Measurements from ENCODE around the gene NDUFS7.

The NDUFS7 gene

GRCh38 chr19:1385816-1386215 lies 2.1 kb downstream of the NDUFS7 start:
- DNase-seq (ENCODE audit: low read depth): no peak

GRCh38 chr19:1386945-1387683 lies 3.4 kb downstream of the NDUFS7 start:
- no peak for DNase-seq (ENCODE audit: low read depth)

- no peak for DNase-seq (ENCODE audit: low read depth)
Measured at GRCh38 chr19:1387684-1388636, 4.3 kb downstream of the NDUFS7 start.

GRCh38 chr19:1388637-1389026 lies 4.9 kb downstream of the NDUFS7 start:
- DNase-seq (ENCODE audit: low read depth): no peak

GRCh38 chr19:1389033-1389940 lies 5.6 kb downstream of the NDUFS7 start:
- DNase-seq (ENCODE audit: low read depth): no peak

- no peak for DNase-seq (ENCODE audit: low read depth)
Measured at GRCh38 chr19:1390890-1391423, 7.2 kb downstream of the NDUFS7 start.

GRCh38 chr19:1392407-1392806 lies 8.7 kb downstream of the NDUFS7 start:
- DNase-seq (ENCODE audit: low read depth): no peak

- DNase-seq (ENCODE audit: low read depth): no peak
Measured at GRCh38 chr19:1392939-1393530, 9.3 kb downstream of the NDUFS7 start.

- DNase-seq (ENCODE audit: low read depth): no peak
Measured at GRCh38 chr19:1393841-1394240, 10.1 kb downstream of the NDUFS7 start.

- DNase-seq (ENCODE audit: low read depth): no peak
Measured at GRCh38 chr19:1394252-1395193, 10.8 kb downstream of the NDUFS7 start.

- DNase-seq (ENCODE audit: low read depth): no peak
Measured at GRCh38 chr19:1395194-1396018, 11.7 kb downstream of the NDUFS7 start.

- DNase-seq (ENCODE audit: low read depth): no peak
Measured at GRCh38 chr19:1396019-1396767, 12.5 kb downstream of the NDUFS7 start.

- DNase-seq (ENCODE audit: low read depth): no peak
Measured at GRCh38 chr19:1396768-1397679, 13.3 kb downstream of the NDUFS7 start.

GRCh38 chr19:1397838-1398237 lies 14.1 kb downstream of the NDUFS7 start:
- DNase-seq (ENCODE audit: low read depth): no peak

- DNase-seq (ENCODE audit: low read depth): no peak
Measured at GRCh38 chr19:1399079-1399478, 15.4 kb downstream of the NDUFS7 start.

- no peak for DNase-seq (ENCODE audit: low read depth)
Measured at GRCh38 chr19:1399745-1400144, 16.0 kb downstream of the NDUFS7 start.

- DNase-seq (ENCODE audit: low read depth): no peak
Measured at GRCh38 chr19:1400281-1401137, 16.8 kb downstream of the NDUFS7 start.

All from activated T-cell treated with anti-CD3 and anti-CD28 coated beads for 24 hours (primary cell).